K562 (cell line): ENCODE measurements around the gene MS4A4E. TPM values are rescaled to one million over a fixed set of nuclear protein-coding genes. Genes with fewer than 3 reads are reported as not detected.

Experiments used
- ATAC-seq: fragments of 200-7000 bp; cut with Tn5 transposase; 3 replicates; pipeline ENCODE4 v1.9.1; 2020; ENCODE audit warnings: moderate library complexity
- BruUV-seq: library from RNA; stranded (reverse); fragments of 400-500 nt; replicated peaks from 2 replicates; lab custom pipeline; 2021; lab: Mats Ljungman, UMichigan
- CTCF ChIA-PET: fragments of 300-600 bp; formaldehyde crosslinking; extraction: SDS; loops from one replicate; lab custom pipeline; 2021; ENCODE audit warnings: low intra/inter-chr PET ratio; lab: Yijun Ruan, JAX
- POLR2A ChIA-PET: fragments of 300-600, 350-650 bp; sonication (Branson Sonifier 250); formaldehyde crosslinking; extraction: SDS; loops from one replicate; lab custom pipeline; 2021; ENCODE audit warnings: antibody characterized with exemption, inconsistent platforms; lab: Yijun Ruan, JAX
- DNase-seq, 4 experiments: peaks; one replicate each; pipeline versions ENCODE4 v3.0.0 to v3.0.0-alpha.2; 2011 to 2018; ENCODE audit warnings: low spot score in 3 of 4, mixed read lengths in 3 of 4; ENCODE audit errors: extremely low read depth in 1 of 4
- FAIRE-seq: peaks from 2 replicates; lab custom pipeline; 2011; peaks lifted over from hg19 to GRCh38; lab: Jason Lieb, UNC
- H2AFZ ChIP-seq: 2 replicates; pipeline ENCODE4 v1.6.0; 2011; ENCODE audit warnings: low read depth, low read length, control low read depth, inconsistent platforms
- H3K27ac ChIP-seq: fragments of 200-600 bp; 3 replicates; pipeline ENCODE4 v1.8.0; 2011; ENCODE audit warnings: low read depth, mild to moderate bottlenecking, control low read depth, inconsistent platforms, low read length, moderate library complexity, mixed read lengths; ENCODE audit errors: extremely low read depth
- H3K27me3 ChIP-seq, 2 experiments: fragments of 300-600 bp in 1 of 2; 2 replicates in 1 of 2; 3 replicates in 1 of 2; pipeline versions ENCODE4 v1.6.0 to v1.8.0; 2011; ENCODE audit warnings: inconsistent platforms in 2 of 2, low read length in 2 of 2, mild to moderate bottlenecking in 1 of 2, mixed read lengths in 1 of 2, moderate library complexity in 1 of 2; ENCODE audit not compliant: control insufficient read depth in 2 of 2, insufficient read depth in 2 of 2
- H3K36me3 ChIP-seq: fragments of 300-600 bp; 3 replicates; pipeline ENCODE4 v1.8.0; 2011; ENCODE audit warnings: mild to moderate bottlenecking, low read length, inconsistent platforms; ENCODE audit not compliant: control insufficient read depth, insufficient read depth
- H3K4me1 ChIP-seq, 2 experiments: fragments of 200-600 bp in 1 of 2; replicated peaks in 1 of 2; 2 replicates in 1 of 2; 3 replicates in 1 of 2; pipeline versions ENCODE4 v1.5.1 to v1.8.0; 2011; ENCODE audit warnings: inconsistent platforms in 2 of 2, low read length in 2 of 2, mild to moderate bottlenecking in 1 of 2, mixed read lengths in 1 of 2, moderate library complexity in 1 of 2; ENCODE audit not compliant: control insufficient read depth in 2 of 2, insufficient read depth in 2 of 2
- H3K4me2 ChIP-seq: 2 replicates; pipeline ENCODE4 v1.6.1; 2011; ENCODE audit warnings: low read length, control low read depth, inconsistent platforms, mixed read lengths; ENCODE audit not compliant: insufficient read depth
- H3K4me3 ChIP-seq: fragments of 200-600 bp; sonication (generic), shearing (Covaris generic); 2 replicates; pipeline ENCODE4 v1.5.1; 2016; ENCODE audit warnings: control low read depth, inconsistent platforms
- H3K79me2 ChIP-seq: fragments of 200-600 bp; 3 replicates; pipeline ENCODE4 v1.8.0; 2011; ENCODE audit warnings: low read length, inconsistent platforms; ENCODE audit not compliant: control insufficient read depth, insufficient read depth
- H3K9ac ChIP-seq, 2 experiments: 2 replicates each; pipeline versions ENCODE4 v1.6.0 to v1.6.1; 2011; ENCODE audit warnings: low read depth in 2 of 2, low read length in 2 of 2, control low read depth in 1 of 2, inconsistent platforms in 1 of 2, mild to moderate bottlenecking in 1 of 2, mixed read lengths in 1 of 2; ENCODE audit not compliant: insufficient read depth in 1 of 2
- H3K9me1 ChIP-seq: one replicate; pipeline ENCODE4 v1.6.0; 2011; ENCODE audit warnings: inconsistent platforms, mild to moderate bottlenecking, low read length, moderate library complexity; ENCODE audit not compliant: control insufficient read depth, insufficient read depth
- H3K9me3 ChIP-seq: replicated peaks from 2 replicates; pipeline ENCODE4 v1.5.1; 2011; ENCODE audit warnings: low read depth, low read length, inconsistent platforms; ENCODE audit not compliant: control insufficient read depth, insufficient read depth
- H4K20me1 ChIP-seq: replicated peaks from 2 replicates; pipeline ENCODE4 v1.6.1; 2011; ENCODE audit warnings: low read length, inconsistent platforms, mixed read lengths; ENCODE audit not compliant: control insufficient read depth, insufficient read depth
- HEY1 ChIP-seq: fragments of 250-450 bp; sonication (Bioruptor Pico); IDR thresholded peaks from 2 replicates; pipeline ENCODE4 v1.5.0; 2020; ENCODE audit warnings: mild to moderate bottlenecking, moderate library complexity, borderline replicate concordance
- MED1 ChIP-seq: sonication (generic); formaldehyde crosslinking; IDR thresholded peaks from 2 replicates; pipeline ENCODE4 v1.8.1; 2023; ENCODE audit warnings: missing genetic modification reagents, borderline replicate concordance
- NR2C1 ChIP-seq, 2 experiments: fragments of 450-650 bp; IDR thresholded peaks; 2 replicates each; pipeline ENCODE4 v1.6.1; 2017; ENCODE audit warnings: mild to moderate bottlenecking in 2 of 2, antibody characterized with exemption in 1 of 2, inconsistent platforms in 1 of 2, missing compliant biosample characterization in 1 of 2, missing genetic modification characterization in 1 of 2
- RFX1 ChIP-seq: fragments of 450-650 bp; IDR thresholded peaks from 2 replicates; pipeline ENCODE4 v1.6.1; 2016; ENCODE audit warnings: mild to moderate bottlenecking, moderate library complexity
- ZFP36 ChIP-seq: fragments of 150-350 bp; IDR thresholded peaks from 2 replicates; pipeline ENCODE4 v1.6.1; 2018; ENCODE audit warnings: low read length, low read depth; ENCODE audit not compliant: partially characterized antibody
- WGBS: fragments of 100-300 bp; shearing (Covaris generic); methylation state at CpG from one replicate; pipeline ENCODE4 v1.1.6; 2016; ENCODE audit warnings: low coverage, mixed read lengths; ENCODE audit not compliant: insufficient coverage; ENCODE audit errors: missing lambda C conversion rate; 5-methylcytosine and 5-hydroxymethylcytosine counted together
- in situ Hi-C: fragments of 300-500 bp; cut with MboI; formaldehyde crosslinking; loops from 4 replicates; pipeline ENCODE4 v1.15.0; 2018; ENCODE audit warnings: inconsistent platforms, mixed read lengths
- intact Hi-C: fragments of 100-400 bp; cut with micrococcal nuclease; formaldehyde crosslinking; loops from 2 replicates; pipeline ENCODE4 v1.14.2; 2022
- polyA plus RNA-seq, 8 experiments: library from polyadenylated mRNA; depleted of rRNA in 4 of 8; stranded (reverse) in 5 of 8; unstranded in 3 of 8; fragments of >200 nt; fragmentation: Nextera tagmentation in 2 of 8; fragmentation: Illumina TruSeq in 1 of 8; extraction: Ambion mirVana in 2 of 8; extraction: Trizol in 1 of 8; gene quantifications; 2 replicates each; pipeline versions ENCODE4 v1.2.1 to v1.2.3, GENCODE V29; 2011 to 2014; ENCODE audit warnings: inconsistent platforms in 1 of 8, missing spikeins in 1 of 8
- total RNA-seq, 7 experiments: library from RNA; depleted of rRNA in 6 of 7; stranded (reverse); fragments of >200 nt in 6 of 7; fragmentation: Illumina TruSeq in 2 of 7; extraction: Trizol in 2 of 7; gene quantifications; 2 replicates each; pipeline versions ENCODE4 v1.2.1 to v1.2.3, GENCODE V29; 2011 to 2021; ENCODE audit warnings: low replicate concordance in 1 of 7

MS4A4E gene
- total and polyA plus RNA-seq, 9 of the 15 experiments (the other 6 are each of a cell fraction or from before 2014, with no cell fraction given) = 0.11 to 0.81 (median 0.36) TPM; not detected in 2

DNA sequence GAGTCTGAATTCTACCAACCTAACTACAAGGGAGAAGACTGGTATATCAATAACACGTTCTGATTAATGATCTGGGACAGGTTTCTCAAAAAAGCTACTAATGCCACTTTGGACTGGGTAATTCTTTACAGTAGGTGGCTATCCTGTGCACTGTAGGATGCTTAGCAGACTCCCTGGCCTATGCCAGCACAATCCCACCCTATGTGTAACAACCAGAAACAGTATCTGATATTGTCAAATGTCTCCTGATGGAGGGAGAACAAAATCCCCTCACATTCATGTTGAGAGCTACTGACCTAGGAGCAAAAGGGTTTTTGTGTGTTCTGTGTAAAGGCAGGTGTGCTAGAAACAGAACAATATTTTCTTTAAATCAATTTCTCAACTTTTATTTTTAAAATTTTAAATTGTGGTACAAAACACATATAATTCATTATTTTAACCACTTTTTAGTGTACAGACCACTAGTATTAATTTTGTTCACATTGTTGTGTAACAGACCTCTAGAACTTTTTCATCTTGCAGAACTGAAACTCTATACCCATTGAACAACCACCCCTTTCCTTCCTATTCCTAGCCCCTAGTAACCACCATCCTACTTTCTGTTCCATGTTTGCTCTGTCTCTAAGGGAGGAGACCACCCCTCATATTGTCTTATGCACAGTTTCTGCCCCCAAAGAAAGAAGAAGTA is 58.0 kb downstream of the MS4A4E start:
- 7% methylated on average over 1 of the region's 1 CpG for WGBS
- no peak overlapping the region for H3K4me3 ChIP-seq
- in situ Hi-C loops = no loop called here
- peak overlapping the region in 1 of 2 experiments; percentile 28; a peak in 1 of 4 replicates for H3K9ac ChIP-seq
- H3K9me1 ChIP-seq = no peaks in the 10 kb centered on the region
- no peaks in the 10 kb centered on the region for H3K36me3 ChIP-seq
- H2AFZ ChIP-seq = no peak overlapping the region
- BruUV-seq = no TSS peak
- H4K20me1 ChIP-seq = no peaks in the 10 kb centered on the region
- peak; percentile 60 for ATAC-seq
- intact Hi-C loops = no loop called here
- no peak for DNase-seq
- no peak for FAIRE-seq
- ChIA-PET CTCF (no interaction called here), POLR2A (interaction anchor here (0.9 kb wide), 1 partner anchor 10 kb away, joined by 4 read pairs; no protein-coding TSS in a partner anchor)
- peaks cover 3% of the 10 kb centered on the region; the same call in 1 of the 2 replicates for H3K9me3 ChIP-seq
- H3K4me2 ChIP-seq = peak overlapping the region; percentile 49; the same call in 1 of the 2 replicates
- peak overlapping the region; percentile 56; the same call in 2 of the 3 replicates for H3K27ac ChIP-seq
- TF ChIP-seq RFX1 (peak; percentile 9; the same call in 1 of the 2 replicates), ZFP36 (no peak), MED1 (CRISPR knock-in tag) (no peak)
- peaks cover 3 to 23% of the 10 kb centered on the region in 2 experiments; a peak in 2 of 5 replicates for H3K4me1 ChIP-seq
- no peaks in the 10 kb centered on the region for H3K79me2 ChIP-seq
- H3K27me3 ChIP-seq = no peaks in the 10 kb centered on the region

GRCh38 chr11:60183591-60184205 is 59.2 kb downstream of the MS4A4E start:
- H3K36me3 ChIP-seq = no peaks in the 10 kb centered on the region
- H4K20me1 ChIP-seq = no peaks in the 10 kb centered on the region
- no peaks in the 10 kb centered on the region for H3K79me2 ChIP-seq
- peaks cover 3% of the 10 kb centered on the region; the same call in 1 of the 2 replicates for H3K9me3 ChIP-seq
- CTCF ChIA-PET = no interaction called here
- in situ Hi-C loops = no loop called here
- TF ChIP-seq NR2C1 (IDR thresholded peaks at IDR 0.05) = no peak
- TF ChIP-seq NR2C1 (tag; IDR thresholded peaks at IDR 0.05) = 0 out of 2 replicates have a peak, but pooled peaks have one; percentile 18
- no peak for TF ChIP-seq HEY1 (CRISPR knock-in tag)
- TF ChIP-seq, all 486 proteins: peak for 1
- Histone ChIP-seq H3K27me3 (no peaks in the 10 kb centered on the region), H3K4me2 (no peak overlapping the region), H3K4me1 (peaks cover 3 to 23% of the 10 kb centered on the region in 2 experiments; a peak in 2 of 5 replicates), H3K4me3 (no peak overlapping the region), H3K9me1 (no peaks in the 10 kb centered on the region), H3K9ac (no peak overlapping the region), H2AFZ (peak overlapping the region; percentile 44), H3K27ac (no peak overlapping the region; the same call in 2 of the 3 replicates)
- BruUV-seq = no TSS peak
- intact Hi-C loops = no loop called here
- WGBS = 62% methylated on average over 2 of the region's 2 CpGs
- POLR2A ChIA-PET = no interaction called here
- ATAC-seq (no peak; the same call in 2 of the 3 replicates), DNase-seq (no peak), FAIRE-seq (no peak)
